HPDE6-E6E7 (cell line): ENCODE data around the gene SVOPL.

Experiments
- DNase-seq: peaks from one replicate; pipeline ENCODE4 v3.0.0; 2011; ENCODE audit warnings: missing footprints; ENCODE audit errors: extremely low spot score

Gene SVOPL

GRCh38 chr7:138661069-138661635, 40.0 kb downstream of the SVOPL start:
- no peak for DNase-seq

GRCh38 chr7:138658889-138659288, 42.3 kb downstream of the SVOPL start:
- no peak for DNase-seq

- DNase-seq = no peak
Measured at GRCh38 chr7:138657854-138658386, 43.2 kb downstream of the SVOPL start.

GRCh38 chr7:138656952-138657351, 44.2 kb downstream of the SVOPL start:
- DNase-seq = no peak

GRCh38 chr7:138654616-138655015, 46.5 kb downstream of the SVOPL start:
- DNase-seq = no peak

GRCh38 chr7:138649506-138649905, 51.7 kb downstream of the SVOPL start:
- DNase-seq = no peak

- DNase-seq = no peak
Measured at GRCh38 chr7:138645284-138645683, 55.9 kb downstream of the SVOPL start.

- no peak for DNase-seq
Measured at GRCh38 chr7:138632826-138633602, 68.1 kb downstream of the SVOPL start.

- DNase-seq = no peak
Measured at GRCh38 chr7:138632384-138632783, 68.8 kb downstream of the SVOPL start.

GRCh38 chr7:138630059-138630610, 71.0 kb downstream of the SVOPL start:
- no peak for DNase-seq

- no peak for DNase-seq
Measured at GRCh38 chr7:138627361-138627760, 73.8 kb downstream of the SVOPL start.

GRCh38 chr7:138626846-138627245, 74.3 kb downstream of the SVOPL start:
- DNase-seq = no peak

GRCh38 chr7:138625849-138626230, 75.3 kb downstream of the SVOPL start:
- DNase-seq = no peak

- no peak for DNase-seq
Measured at GRCh38 chr7:138625084-138625848, 75.9 kb downstream of the SVOPL start.

- DNase-seq = no peak
Measured at GRCh38 chr7:138622841-138623240, 78.3 kb downstream of the SVOPL start.

- DNase-seq = no peak
Measured at GRCh38 chr7:138618933-138619332, 82.2 kb downstream of the SVOPL start.

GRCh38 chr7:138618506-138618905, 82.7 kb downstream of the SVOPL start:
- no peak for DNase-seq

GRCh38 chr7:138616085-138616484, 85.1 kb downstream of the SVOPL start:
- no peak for DNase-seq

GRCh38 chr7:138613630-138614029, 87.5 kb downstream of the SVOPL start:
- no peak for DNase-seq

GRCh38 chr7:138610671-138611170, 90.4 kb downstream of the SVOPL start:
- DNase-seq = no peak

- DNase-seq = no peak
Measured at GRCh38 chr7:138608275-138608674, 92.9 kb downstream of the SVOPL start.
